Keratinocyte (primary cell): Measurements from ENCODE around the gene KLHDC8B.

Experiments
- CTCF ChIP-seq, 3 experiments: IDR thresholded peaks in 1 of 3; conservative IDR thresholded peaks in 1 of 3; optimal IDR thresholded peaks in 1 of 3; 2 replicates in 2 of 3; 3 replicates in 1 of 3; pipeline versions ENCODE3 to v1.5.1; 2011; ENCODE audit warnings: low read length in 3 of 3, mild to moderate bottlenecking in 3 of 3, moderate library complexity in 2 of 3, control low read depth in 1 of 3, inconsistent platforms in 1 of 3; ENCODE audit not compliant: insufficient read depth in 2 of 3; ENCODE audit errors: extremely low read depth in 1 of 3
- EZH2 ChIP-seq: IDR thresholded peaks from one replicate; pipeline ENCODE4 v1.6.1; 2012; ENCODE audit warnings: inconsistent platforms, mild to moderate bottlenecking, low read length, moderate library complexity

DNA sequence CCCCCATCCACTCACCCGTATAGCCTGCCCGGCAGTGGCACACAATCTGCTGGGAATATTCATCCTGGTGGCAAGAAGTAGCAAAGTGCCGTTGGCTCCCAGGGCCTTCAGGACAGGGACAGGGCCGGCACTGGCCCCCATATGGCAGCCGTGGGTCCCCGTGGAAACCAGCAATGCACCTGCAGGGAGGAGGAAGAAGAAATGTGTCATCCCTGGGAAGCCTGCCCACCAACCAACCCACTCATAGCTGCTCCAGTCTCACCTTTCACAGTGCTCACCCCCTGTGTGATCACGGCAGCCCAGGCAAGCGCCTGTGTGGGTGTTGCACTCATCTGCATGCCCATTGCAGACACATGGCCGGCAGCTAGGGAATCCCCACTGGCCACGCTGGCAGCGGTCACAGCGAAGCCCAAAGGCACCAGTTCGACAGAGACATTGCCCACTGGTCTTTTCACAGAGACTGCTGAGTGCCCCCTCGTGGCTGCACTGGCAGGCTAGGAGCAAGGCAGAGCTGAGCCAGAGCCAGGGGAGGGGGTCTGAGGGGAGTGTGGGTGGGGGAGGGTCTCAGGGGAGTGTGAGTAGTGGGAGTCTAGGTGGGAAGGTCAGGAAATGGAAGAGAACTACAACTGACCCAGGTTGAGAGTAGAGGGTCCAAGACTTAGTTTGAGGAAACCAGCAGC is 46.3 kb upstream of the KLHDC8B start:
- TF ChIP-seq EZH2 (no peak), CTCF (optimal IDR thresholded peaks at IDR 0.05 in 1 of 3, IDR thresholded peaks at IDR 0.05 in 1 of 3, conservative IDR thresholded peaks at IDR 0.05 in 1 of 3; ENCODE audit: extremely low read depth in 1 of 3, insufficient read depth in 2 of 3, low read length in 3 of 3) (no peak)
